ENCODE results near the gene ADAD1.

Gene ADAD1

DNA sequence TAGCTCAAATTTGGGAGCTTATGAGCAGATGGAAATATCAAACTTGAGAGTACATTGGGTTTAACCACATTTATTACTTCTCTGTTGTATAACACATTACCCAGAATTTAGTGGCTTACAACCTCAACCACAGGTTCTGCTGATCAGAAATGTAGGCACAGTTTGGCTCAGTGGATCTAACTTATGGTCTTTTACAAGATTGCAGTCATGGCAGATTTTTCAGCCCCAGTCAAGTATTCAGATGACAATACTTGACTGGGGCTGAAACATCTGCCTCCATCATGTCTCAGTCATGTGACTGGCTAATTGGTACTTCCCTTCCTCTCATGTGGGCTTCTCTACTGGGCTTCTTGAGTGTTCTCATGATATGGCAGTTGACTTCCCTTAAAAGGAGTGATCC, 44.0 kb upstream of the ADAD1 start:
- no peaks in the 10 kb centered on the region for H3K4me1 ChIP-seq (ENCODE audit: control insufficient read depth, low read length)
- TF ChIP-seq, protein P1, sequence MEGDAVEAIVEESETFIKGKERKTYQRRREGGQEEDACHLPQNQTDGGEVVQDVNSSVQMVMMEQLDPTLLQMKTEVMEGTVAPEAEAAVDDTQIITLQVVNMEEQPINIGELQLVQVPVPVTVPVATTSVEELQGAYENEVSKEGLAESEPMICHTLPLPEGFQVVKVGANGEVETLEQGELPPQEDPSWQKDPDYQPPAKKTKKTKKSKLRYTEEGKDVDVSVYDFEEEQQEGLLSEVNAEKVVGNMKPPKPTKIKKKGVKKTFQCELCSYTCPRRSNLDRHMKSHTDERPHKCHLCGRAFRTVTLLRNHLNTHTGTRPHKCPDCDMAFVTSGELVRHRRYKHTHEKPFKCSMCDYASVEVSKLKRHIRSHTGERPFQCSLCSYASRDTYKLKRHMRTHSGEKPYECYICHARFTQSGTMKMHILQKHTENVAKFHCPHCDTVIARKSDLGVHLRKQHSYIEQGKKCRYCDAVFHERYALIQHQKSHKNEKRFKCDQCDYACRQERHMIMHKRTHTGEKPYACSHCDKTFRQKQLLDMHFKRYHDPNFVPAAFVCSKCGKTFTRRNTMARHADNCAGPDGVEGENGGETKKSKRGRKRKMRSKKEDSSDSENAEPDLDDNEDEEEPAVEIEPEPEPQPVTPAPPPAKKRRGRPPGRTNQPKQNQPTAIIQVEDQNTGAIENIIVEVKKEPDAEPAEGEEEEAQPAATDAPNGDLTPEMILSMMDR (IDR thresholded peaks at IDR 0.05; ENCODE audit: low read depth, low read length, poor library complexity, severe bottlenecking) = no peak
- TF ChIP-seq EZH2phosphoT487 (IDR thresholded peaks at IDR 0.05; ENCODE audit: borderline replicate concordance, low read length) = no peak
- peaks cover 12% of the 10 kb centered on the region; the same call in 1 of the 2 replicates for H3K36me3 ChIP-seq (ENCODE audit: control insufficient read depth, low read length)
- H3K27ac ChIP-seq (ENCODE audit: low read depth, low read length) = no peak overlapping the region
- no peak overlapping the region for H3K4me3 ChIP-seq (ENCODE audit: low read length)
- no peaks in the 10 kb centered on the region for H3K79me2 ChIP-seq (ENCODE audit: control insufficient read depth, low read length)
- no peaks in the 10 kb centered on the region for H3K27me3 ChIP-seq (ENCODE audit: control insufficient read depth, low read length)
- no peak overlapping the region for H3K4me2 ChIP-seq (ENCODE audit: low read length)
- H3F3A ChIP-seq (ENCODE audit: control insufficient read depth, insufficient read depth) = no peaks in the 10 kb centered on the region
- H3K9me3 ChIP-seq (ENCODE audit: control insufficient read depth, insufficient read depth, low read length) = no peaks in the 10 kb centered on the region
- no peaks in the 10 kb centered on the region for H4K20me1 ChIP-seq (ENCODE audit: control insufficient read depth, insufficient read depth, low read depth, low read length)
- H3K9me2 ChIP-seq (replicated peaks; ENCODE audit: control insufficient read depth, low read length) = no peaks in the 10 kb centered on the region

DNA sequence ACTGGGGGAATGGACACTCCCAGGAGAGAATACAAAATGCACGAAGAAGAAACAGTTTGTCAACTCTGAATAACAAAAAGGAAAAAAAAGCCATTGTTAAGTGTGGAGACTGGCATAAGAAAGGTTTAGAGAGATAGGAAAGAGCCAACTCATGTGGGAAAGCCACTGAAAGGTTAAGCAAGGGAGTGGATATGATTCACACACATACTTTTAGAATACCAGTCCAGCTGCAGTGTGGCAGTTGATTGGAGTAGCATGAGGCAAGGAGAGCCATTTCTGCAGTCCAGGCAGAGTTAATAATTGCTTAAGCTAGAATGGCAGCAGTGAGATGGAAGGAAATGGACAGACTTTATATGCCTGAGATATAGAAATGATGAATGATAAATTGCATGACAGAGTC, 36.9 kb upstream of the ADAD1 start:
- TF ChIP-seq EZH2phosphoT487 (IDR thresholded peaks at IDR 0.05; ENCODE audit: borderline replicate concordance, low read length) = no peak
- TF ChIP-seq, protein P1 (IDR thresholded peaks at IDR 0.05; ENCODE audit: low read depth, low read length, poor library complexity, severe bottlenecking) = no peak
- H3K4me1 ChIP-seq (ENCODE audit: control insufficient read depth, low read length) = no peaks in the 10 kb centered on the region

DNA sequence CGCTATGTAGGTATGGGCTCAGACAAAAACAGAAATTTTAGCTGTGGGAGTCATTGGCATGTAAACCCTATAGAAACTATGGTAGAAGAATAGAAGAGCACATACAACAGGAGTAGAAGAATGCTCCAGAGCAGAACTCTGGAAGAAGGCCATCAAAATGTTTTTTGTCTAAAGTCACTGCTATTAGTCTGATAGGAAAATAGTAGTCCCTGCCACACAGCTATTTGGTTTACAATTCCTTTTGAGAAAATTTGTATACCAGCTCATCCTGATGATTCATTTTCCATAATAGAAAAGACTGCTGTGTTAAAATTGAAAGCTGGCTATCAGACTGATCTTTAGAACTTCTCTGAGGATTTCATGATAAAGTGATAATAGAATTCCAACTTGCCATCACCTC, 32.8 kb upstream of the ADAD1 start:
- H3K9me3 ChIP-seq (ENCODE audit: control insufficient read depth, insufficient read depth, low read length) = no peaks in the 10 kb centered on the region
- H3K27ac ChIP-seq (ENCODE audit: low read depth, low read length) = no peak overlapping the region
- H3K9me2 ChIP-seq (replicated peaks; ENCODE audit: control insufficient read depth, low read length) = no peaks in the 10 kb centered on the region
- no peaks in the 10 kb centered on the region for H3K4me1 ChIP-seq (ENCODE audit: control insufficient read depth, low read length)
- H4K20me1 ChIP-seq (ENCODE audit: control insufficient read depth, insufficient read depth, low read depth, low read length) = no peaks in the 10 kb centered on the region
- H3K4me2 ChIP-seq (ENCODE audit: low read length) = no peak overlapping the region
- H3K4me3 ChIP-seq (ENCODE audit: low read length) = no peak overlapping the region
- TF ChIP-seq, protein P1 (IDR thresholded peaks at IDR 0.05; ENCODE audit: low read depth, low read length, poor library complexity, severe bottlenecking) = no peak
- no peaks in the 10 kb centered on the region for H3F3A ChIP-seq (ENCODE audit: control insufficient read depth, insufficient read depth)
- H3K79me2 ChIP-seq (ENCODE audit: control insufficient read depth, low read length) = no peaks in the 10 kb centered on the region
- peaks cover 9% of the 10 kb centered on the region for H3K36me3 ChIP-seq (ENCODE audit: control insufficient read depth, low read length)
- H3K27me3 ChIP-seq (ENCODE audit: control insufficient read depth, low read length) = no peaks in the 10 kb centered on the region

More for the DNA sequence above, 36.9 kb upstream of the ADAD1 start:
- peaks cover 2% of the 10 kb centered on the region; the same call in 1 of the 2 replicates for H3K36me3 ChIP-seq (ENCODE audit: control insufficient read depth, low read length)
- no peak overlapping the region for H3K27ac ChIP-seq (ENCODE audit: low read depth, low read length)
- no peaks in the 10 kb centered on the region for H3K79me2 ChIP-seq (ENCODE audit: control insufficient read depth, low read length)
- H3K4me3 ChIP-seq (ENCODE audit: low read length) = no peak overlapping the region
- H4K20me1 ChIP-seq (ENCODE audit: control insufficient read depth, insufficient read depth, low read depth, low read length) = no peaks in the 10 kb centered on the region
- H3K9me2 ChIP-seq (replicated peaks; ENCODE audit: control insufficient read depth, low read length) = no peaks in the 10 kb centered on the region
- H3K27me3 ChIP-seq (ENCODE audit: control insufficient read depth, low read length) = no peaks in the 10 kb centered on the region
- no peak overlapping the region for H3K4me2 ChIP-seq (ENCODE audit: low read length)
- no peaks in the 10 kb centered on the region for H3F3A ChIP-seq (ENCODE audit: control insufficient read depth, insufficient read depth)
- no peaks in the 10 kb centered on the region for H3K9me3 ChIP-seq (ENCODE audit: control insufficient read depth, insufficient read depth, low read length)

DNA sequence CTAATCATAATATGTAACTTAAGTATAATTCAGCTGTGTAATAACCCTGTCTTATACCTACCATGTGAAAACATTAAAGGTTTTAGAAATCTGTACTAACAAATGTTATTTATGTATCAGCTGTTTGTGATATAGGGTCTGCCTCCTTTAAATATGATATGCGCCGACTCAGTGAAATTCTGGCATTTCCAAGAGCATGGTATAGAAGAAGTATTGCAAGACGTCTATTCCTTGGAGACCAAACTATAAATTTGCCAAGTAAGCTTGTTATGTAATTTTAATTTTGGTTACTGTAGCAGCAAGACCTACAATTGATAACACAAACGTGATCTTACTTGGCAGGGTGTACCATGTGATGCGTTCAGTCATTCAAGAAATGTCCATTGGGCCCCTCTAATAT, 32.3 kb upstream of the ADAD1 start:
- H3K9me2 ChIP-seq (replicated peaks; ENCODE audit: control insufficient read depth, low read length) = no peaks in the 10 kb centered on the region
- no peaks in the 10 kb centered on the region for H3F3A ChIP-seq (ENCODE audit: control insufficient read depth, insufficient read depth)
- no peak overlapping the region for H3K4me3 ChIP-seq (ENCODE audit: low read length)
- H3K36me3 ChIP-seq (ENCODE audit: control insufficient read depth, low read length) = peaks cover 9% of the 10 kb centered on the region
- no peak overlapping the region for H3K4me2 ChIP-seq (ENCODE audit: low read length)
- TF ChIP-seq EZH2phosphoT487 (IDR thresholded peaks at IDR 0.05; ENCODE audit: borderline replicate concordance, low read length) = no peak
- TF ChIP-seq, protein P1 (IDR thresholded peaks at IDR 0.05; ENCODE audit: low read depth, low read length, poor library complexity, severe bottlenecking) = no peak
- H3K27ac ChIP-seq (ENCODE audit: low read depth, low read length) = no peak overlapping the region
- H4K20me1 ChIP-seq (ENCODE audit: control insufficient read depth, insufficient read depth, low read depth, low read length) = no peaks in the 10 kb centered on the region
- H3K27me3 ChIP-seq (ENCODE audit: control insufficient read depth, low read length) = no peaks in the 10 kb centered on the region
- no peaks in the 10 kb centered on the region for H3K9me3 ChIP-seq (ENCODE audit: control insufficient read depth, insufficient read depth, low read length)
- H3K79me2 ChIP-seq (ENCODE audit: control insufficient read depth, low read length) = no peaks in the 10 kb centered on the region
- no peaks in the 10 kb centered on the region for H3K4me1 ChIP-seq (ENCODE audit: control insufficient read depth, low read length)

Measured in DOHH2 (cell line).